NCI-H748 (cell line): ENCODE results near the gene CNTN1.

ENCODE experiments used
- DNase-seq: peaks from one replicate; lab custom pipeline; 2025; ENCODE audit not compliant: unreplicated experiment; lab: John Stamatoyannopoulos, UW

The CNTN1 gene

GRCh38 chr12:40834321-40834720 lies 142.1 kb downstream of the CNTN1 start:
- DNase-seq, result no peak

- no peak for DNase-seq
Observed at GRCh38 chr12:40837891-40838429, 145.7 kb downstream of the CNTN1 start.

GRCh38 chr12:40843495-40843894 lies 151.3 kb downstream of the CNTN1 start:
- no peak for DNase-seq

- DNase-seq, result no peak
Observed at GRCh38 chr12:40853221-40853620, 161.0 kb downstream of the CNTN1 start.

GRCh38 chr12:40854604-40855003 lies 162.4 kb downstream of the CNTN1 start:
- DNase-seq, result no peak

- DNase-seq, result no peak
Observed at GRCh38 chr12:40864891-40865290, 172.7 kb downstream of the CNTN1 start.

GRCh38 chr12:40870981-40871380 lies 178.7 kb downstream of the CNTN1 start:
- DNase-seq, result no peak

- no peak for DNase-seq
Observed at GRCh38 chr12:40874868-40875267, 182.6 kb downstream of the CNTN1 start.

GRCh38 chr12:40889329-40889728 lies 197.1 kb downstream of the CNTN1 start:
- DNase-seq, result no peak

- DNase-seq, result no peak
Observed at GRCh38 chr12:40892528-40892927, 200.3 kb downstream of the CNTN1 start.

GRCh38 chr12:40898505-40898904 lies 206.3 kb downstream of the CNTN1 start:
- DNase-seq, result no peak

GRCh38 chr12:40903040-40903439 lies 210.8 kb downstream of the CNTN1 start:
- DNase-seq, result no peak

GRCh38 chr12:40907115-40907527 lies 214.9 kb downstream of the CNTN1 start:
- DNase-seq, result no peak

- DNase-seq, result no peak
Observed at GRCh38 chr12:40911676-40912075, 219.4 kb downstream of the CNTN1 start.

- no peak for DNase-seq
Observed at GRCh38 chr12:40915172-40915571, 222.9 kb downstream of the CNTN1 start.

GRCh38 chr12:40917561-40917960 lies 225.3 kb downstream of the CNTN1 start:
- no peak for DNase-seq

GRCh38 chr12:40921563-40922163 lies 229.4 kb downstream of the CNTN1 start:
- DNase-seq, result peak; percentile 34

- DNase-seq, result no peak
Observed at GRCh38 chr12:40937891-40938290, 245.7 kb downstream of the CNTN1 start.

- no peak for DNase-seq
Observed at GRCh38 chr12:40942326-40942725, 250.1 kb downstream of the CNTN1 start.

- DNase-seq, result no peak
Observed at GRCh38 chr12:40945772-40946171, 253.5 kb downstream of the CNTN1 start.

- peak; percentile 52 for DNase-seq
Observed at GRCh38 chr12:40946612-40947194, 254.5 kb downstream of the CNTN1 start.

- no peak for DNase-seq
Observed at GRCh38 chr12:40947797-40948196, 255.6 kb downstream of the CNTN1 start.

- no peak for DNase-seq
Observed at GRCh38 chr12:40953076-40953475, 260.8 kb downstream of the CNTN1 start.
